ENCODE data around the gene SUCO.

Gene SUCO

GRCh38 chr1:172654535-172654934, 121.6 kb downstream of the SUCO start:
- no peak for DNase-seq (ENCODE audit: low read depth, low spot score)
- ChIA-PET CTCF (no interaction called here), POLR2A (no interaction called here)
- no peak for TF ChIP-seq CTCF (IDR thresholded peaks at IDR 0.05; ENCODE audit: insufficient read depth, low read length, missing control alignments)
- no peak overlapping the region for H3K4me3 ChIP-seq (ENCODE audit: low read depth, low read length)

- H3K4me3 ChIP-seq (ENCODE audit: low read depth, low read length): no peak overlapping the region
- TF ChIP-seq CTCF (IDR thresholded peaks at IDR 0.05; ENCODE audit: insufficient read depth, low read length, missing control alignments): no peak
- ChIA-PET CTCF (no interaction called here), POLR2A (no interaction called here)
- no peak for DNase-seq (ENCODE audit: low read depth, low spot score)
These were observed 123.6 kb downstream of the SUCO start for GRCh38 chr1:172656576-172656975.

GRCh38 chr1:172657586-172657985, 124.6 kb downstream of the SUCO start:
- ChIA-PET POLR2A (no interaction called here), CTCF (no interaction called here)
- no peak overlapping the region for H3K4me3 ChIP-seq (ENCODE audit: low read depth, low read length)
- no peak for TF ChIP-seq CTCF (IDR thresholded peaks at IDR 0.05; ENCODE audit: insufficient read depth, low read length, missing control alignments)
- no peak for DNase-seq (ENCODE audit: low read depth, low spot score)

- ChIA-PET POLR2A (no interaction called here), CTCF (interaction anchor here (1.3 kb wide), 1 partner anchor 19 kb away, joined by 4 read pairs; no protein-coding TSS in a partner anchor)
- DNase-seq (ENCODE audit: low read depth, low spot score): no peak
- H3K4me3 ChIP-seq (ENCODE audit: low read depth, low read length): no peak within 1 kb of the TSS
- TF ChIP-seq CTCF (IDR thresholded peaks at IDR 0.05; ENCODE audit: insufficient read depth, low read length, missing control alignments): no peak
These were observed 126.0 kb downstream of the SUCO start, which contains the start of gene FASLG for GRCh38 chr1:172658871-172659453. TSS of gene FASLG (plus strand) at chr1:172659103. CDS start at chr1:172659202, 99 bp downstream.

GRCh38 chr1:172661107-172661506, 128.2 kb downstream of the SUCO start:
- ChIA-PET CTCF (no interaction called here), POLR2A (no interaction called here)
- no peak for TF ChIP-seq CTCF (IDR thresholded peaks at IDR 0.05; ENCODE audit: insufficient read depth, low read length, missing control alignments)
- no peak overlapping the region for H3K4me3 ChIP-seq (ENCODE audit: low read depth, low read length)
- DNase-seq (ENCODE audit: low read depth, low spot score): no peak
